Endodermal cell (in vitro differentiated cells): Measurements from ENCODE around the gene PLSCR2. TPM values are rescaled to one million over a fixed set of nuclear protein-coding genes. Genes with fewer than 3 reads are reported as not detected.

Experiments
- DNase-seq: peaks from one replicate; pipeline ENCODE4 v3.0.0-alpha.2; 2017
- H3K27ac ChIP-seq: 2 replicates; pipeline ENCODE4 v1.5.1; 2013; ENCODE audit warnings: mild to moderate bottlenecking, low read depth, low read length, moderate library complexity
- H3K27me3 ChIP-seq: 2 replicates; pipeline ENCODE4 v1.6.1; 2013; ENCODE audit warnings: mild to moderate bottlenecking, low read length, moderate library complexity; ENCODE audit not compliant: insufficient read depth, control insufficient read depth, poor library complexity, severe bottlenecking
- H3K36me3 ChIP-seq: 2 replicates; pipeline ENCODE4 v1.7.0; 2013; ENCODE audit warnings: mild to moderate bottlenecking, low read length, moderate library complexity; ENCODE audit not compliant: control insufficient read depth, insufficient read depth
- H3K4me1 ChIP-seq: one replicate; pipeline ENCODE4 v1.7.0; 2013; ENCODE audit warnings: low read length; ENCODE audit not compliant: control insufficient read depth, insufficient read depth
- H3K4me3 ChIP-seq: 2 replicates; pipeline ENCODE4 v1.5.1; 2013; ENCODE audit warnings: mild to moderate bottlenecking, low read length, moderate library complexity
- H3K9ac ChIP-seq: 2 replicates; pipeline ENCODE4 v1.6.1; 2013; ENCODE audit warnings: mild to moderate bottlenecking, low read length, moderate library complexity; ENCODE audit not compliant: poor library complexity, severe bottlenecking; ENCODE audit errors: extremely low read depth
- H3K9me3 ChIP-seq: 2 replicates; pipeline ENCODE4 v1.6.1; 2013; ENCODE audit warnings: mild to moderate bottlenecking, low read length, moderate library complexity; ENCODE audit not compliant: control insufficient read depth
- H3K27ac Mint-ChIP-seq: 2 replicates; pipeline ENCODE4 v1.8.0; 2020; ENCODE audit warnings: mixed read lengths
- H3K27me3 Mint-ChIP-seq: 2 replicates; pipeline ENCODE4 v1.8.0; 2021; ENCODE audit warnings: mild to moderate bottlenecking, mixed read lengths; ENCODE audit not compliant: insufficient read depth
- H3K36me3 Mint-ChIP-seq: 2 replicates; pipeline ENCODE4 v1.8.0; 2020; ENCODE audit warnings: low read depth, mixed read lengths
- H3K4me1 Mint-ChIP-seq: 2 replicates; pipeline ENCODE4 v1.8.0; 2020; ENCODE audit warnings: mixed read lengths
- H3K4me3 Mint-ChIP-seq: 2 replicates; pipeline ENCODE4 v1.8.0; 2020; ENCODE audit warnings: mild to moderate bottlenecking, moderate library complexity, mixed read lengths
- H3K9me3 Mint-ChIP-seq: 2 replicates; pipeline ENCODE4 v1.8.0; 2020; ENCODE audit warnings: mild to moderate bottlenecking, mixed read lengths
- CTCF ChIP-seq: fragments of 200-600 bp; sonication (generic); conservative IDR thresholded peaks from 2 replicates; pipeline ENCODE4 v1.5.0; 2021; ENCODE audit warnings: antibody characterized with exemption, mild to moderate bottlenecking
- WGBS, 2 experiments: methylation state at CpG; one replicate each; pipeline versions ENCODE4 v1.1.5 to v1.1.7; 2013; ENCODE audit warnings: missing lambda C conversion rate in 2 of 2, mixed read lengths in 1 of 2; ENCODE audit not compliant: insufficient coverage in 1 of 2, insufficient read length in 1 of 2; 5-methylcytosine and 5-hydroxymethylcytosine counted together
- long read RNA-seq, 4 experiments: library from polyadenylated mRNA in 2 of 4; library from RNA in 1 of 4; library from capped mRNA in 1 of 4; stranded (forward) in 3 of 4; unstranded in 1 of 4; transcript quantifications; one replicate each; pipeline ENCODE4 v2.0.0, GENCODE V29; 2020 to 2021; ENCODE audit warnings: inconsistent platforms in 1 of 4
- polyA plus RNA-seq, 2 experiments: library from polyadenylated mRNA; stranded (reverse); fragments of 50-300 nt; gene quantifications; one replicate each; pipeline ENCODE4 v1.2.3, GENCODE V29; 2013
- total RNA-seq, 2 donors: library from RNA; stranded (reverse); fragmentation: NEBNext Ultra II Directional in 1 of 2; extraction: Animal tissue kit (Norgen Biotek cat#: 25700) in 1 of 2; gene quantifications; 2 replicates in 1 of 2; 3 replicates in 1 of 2; pipeline ENCODE4 v1.2.1, GENCODE V29; 2021

The PLSCR2 gene
- 10 to 100 TPM in 1 of 2 donors, 1 to 10 TPM in 1; 3.0 to 17.7 TPM for total RNA-seq
- 2.3 TPM for polyA plus RNA-seq (2013, experiment 1 of 2)
- 10.4 TPM for polyA plus RNA-seq (2013, experiment 2 of 2)
- long read RNA-seq, experiment 1: 0 reads
- long read RNA-seq, experiment 2, partial matches to known transcripts: 0 of 8 reads
- long read RNA-seq, experiment 2, other reads (novel, unspliced or antisense): 8 of 8 reads
- long read RNA-seq, experiment 3, partial matches to known transcripts: 0 of 46 reads
- long read RNA-seq, experiment 3, other reads (novel, unspliced or antisense): 46 of 46 reads
- long read RNA-seq, experiment 4, partial matches to known transcripts: 0 of 22 reads
- long read RNA-seq, experiment 4, other reads (novel, unspliced or antisense): 22 of 22 reads

- no peak for TF ChIP-seq CTCF
- H3K27me3 ChIP-seq: no peaks in the 10 kb centered on the region
- peak; percentile 82 for DNase-seq
- peak within 1 kb of the TSS; percentile 55 for H3K4me3 Mint-ChIP-seq
- peaks cover under 1% of the 10 kb centered on the region for H3K4me1 Mint-ChIP-seq
- no peaks in the 10 kb centered on the region for H3K36me3 Mint-ChIP-seq
- no peaks in the 10 kb centered on the region for H3K27me3 Mint-ChIP-seq
- peaks cover 5% of the 10 kb centered on the region for H3K9me3 Mint-ChIP-seq
- WGBS, 2 experiments: 86% methylated on average over 13 to 51 of the region's 51 CpGs
- no peak within 1 kb of the TSS for H3K27ac ChIP-seq
- no peak within 1 kb of the TSS for H3K4me3 ChIP-seq
- no peaks in the 10 kb centered on the region for H3K4me1 ChIP-seq
- no peaks in the 10 kb centered on the region for H3K36me3 ChIP-seq
- peak within 1 kb of the TSS; percentile 55 for H3K27ac Mint-ChIP-seq
- H3K9me3 ChIP-seq: no peaks in the 10 kb centered on the region
- H3K9ac ChIP-seq: no peak within 1 kb of the TSS
Observed at GRCh38 chr3:146469150-146470017, at the start of gene PLSCR2. PLSCR2 (minus strand) TSS chr3:146469561; CDS start chr3:146459904, 9,657 bp downstream.

- Histone ChIP-seq H3K27ac (no peak overlapping the region), H3K36me3 (peaks cover 91% of the 10 kb centered on the region), H3K4me1 (peaks cover 8% of the 10 kb centered on the region), H3K4me3 (no peak overlapping the region), H3K9me3 (no peaks in the 10 kb centered on the region), H3K9ac (no peak overlapping the region), H3K27me3 (no peaks in the 10 kb centered on the region)
- no peak for DNase-seq
- peaks cover 56% of the 10 kb centered on the region for H3K36me3 Mint-ChIP-seq
- H3K27me3 Mint-ChIP-seq: no peaks in the 10 kb centered on the region
- no peak overlapping the region for H3K4me3 Mint-ChIP-seq
- WGBS, 2 experiments: 92 to 93% methylated on average over 3 to 4 of the region's 4 CpGs
- H3K9me3 Mint-ChIP-seq: no peaks in the 10 kb centered on the region
- no peak for TF ChIP-seq CTCF
- peaks cover 55% of the 10 kb centered on the region for H3K4me1 Mint-ChIP-seq
- H3K27ac Mint-ChIP-seq: no peak overlapping the region
Observed at GRCh38 chr3:146517684-146518435, 48.5 kb upstream of the PLSCR2 start.

GRCh38 chr3:146513386-146514051 lies 44.2 kb upstream of the PLSCR2 start:
- Histone ChIP-seq H3K9me3 (no peaks in the 10 kb centered on the region), H3K4me3 (no peak overlapping the region), H3K27me3 (no peaks in the 10 kb centered on the region), H3K27ac (no peak overlapping the region), H3K9ac (no peak overlapping the region), H3K36me3 (peaks cover 61% of the 10 kb centered on the region), H3K4me1 (peaks cover 6% of the 10 kb centered on the region)
- no peaks in the 10 kb centered on the region for H3K27me3 Mint-ChIP-seq
- peaks cover 2% of the 10 kb centered on the region for H3K9me3 Mint-ChIP-seq
- H3K4me1 Mint-ChIP-seq: peaks cover 50% of the 10 kb centered on the region
- no peak for DNase-seq
- peaks cover 42% of the 10 kb centered on the region for H3K36me3 Mint-ChIP-seq
- no peak overlapping the region for H3K27ac Mint-ChIP-seq
- TF ChIP-seq CTCF: no peak
- no peak overlapping the region for H3K4me3 Mint-ChIP-seq
- WGBS, 2 experiments: 96% methylated on average over 2 of the region's 2 CpGs; no CpG with 5 or more reads in 1 of the 2 experiments
